GM21576 (cell line): ENCODE data around the gene ATP11A.
A peak's percentile ranks its signal among the peaks of the same experiment; 100 is the strongest.
"Not testable (repeated sequence)": the region's sequence is repeated elsewhere in the genome, so short reads cannot be mapped to it uniquely, and the experiment has no call there.

ENCODE experiments used
- ATAC-seq: cut with Tn5 transposase; IDR thresholded peaks from one replicate; pipeline ENCODE4 v1.9.1; 2021; ENCODE audit warnings: mild to moderate bottlenecking, moderate library complexity; ENCODE audit not compliant: unreplicated experiment

ATP11A gene

DNA sequence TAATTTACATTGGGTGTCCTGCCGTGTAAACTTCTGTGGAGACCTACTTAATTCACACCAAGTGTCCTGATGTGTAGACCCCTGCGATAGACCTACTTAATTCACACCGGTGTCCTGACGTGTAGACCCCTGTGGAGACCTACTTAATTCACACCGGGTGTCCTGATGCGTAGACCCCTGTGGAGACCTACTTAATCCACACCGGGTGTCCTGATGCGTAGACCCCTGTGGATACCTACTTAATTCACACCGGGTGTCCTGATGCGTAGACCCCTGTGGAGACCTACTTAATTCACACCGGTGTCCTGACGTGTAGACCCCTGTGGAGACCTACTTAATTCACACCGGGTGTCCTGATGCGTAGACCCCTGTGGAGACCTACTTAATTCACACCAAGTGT is 97.0 kb downstream of the ATP11A start:
- ATAC-seq: not testable (repeated sequence)

GRCh38 chr13:112790735-112791641 is 101.2 kb downstream of the ATP11A start:
- no peak for ATAC-seq

- ATAC-seq: no peak
These were observed 102.0 kb downstream of the ATP11A start for GRCh38 chr13:112791663-112792440.

- ATAC-seq: no peak
These were observed 102.7 kb downstream of the ATP11A start for GRCh38 chr13:112792511-112792910.

DNA sequence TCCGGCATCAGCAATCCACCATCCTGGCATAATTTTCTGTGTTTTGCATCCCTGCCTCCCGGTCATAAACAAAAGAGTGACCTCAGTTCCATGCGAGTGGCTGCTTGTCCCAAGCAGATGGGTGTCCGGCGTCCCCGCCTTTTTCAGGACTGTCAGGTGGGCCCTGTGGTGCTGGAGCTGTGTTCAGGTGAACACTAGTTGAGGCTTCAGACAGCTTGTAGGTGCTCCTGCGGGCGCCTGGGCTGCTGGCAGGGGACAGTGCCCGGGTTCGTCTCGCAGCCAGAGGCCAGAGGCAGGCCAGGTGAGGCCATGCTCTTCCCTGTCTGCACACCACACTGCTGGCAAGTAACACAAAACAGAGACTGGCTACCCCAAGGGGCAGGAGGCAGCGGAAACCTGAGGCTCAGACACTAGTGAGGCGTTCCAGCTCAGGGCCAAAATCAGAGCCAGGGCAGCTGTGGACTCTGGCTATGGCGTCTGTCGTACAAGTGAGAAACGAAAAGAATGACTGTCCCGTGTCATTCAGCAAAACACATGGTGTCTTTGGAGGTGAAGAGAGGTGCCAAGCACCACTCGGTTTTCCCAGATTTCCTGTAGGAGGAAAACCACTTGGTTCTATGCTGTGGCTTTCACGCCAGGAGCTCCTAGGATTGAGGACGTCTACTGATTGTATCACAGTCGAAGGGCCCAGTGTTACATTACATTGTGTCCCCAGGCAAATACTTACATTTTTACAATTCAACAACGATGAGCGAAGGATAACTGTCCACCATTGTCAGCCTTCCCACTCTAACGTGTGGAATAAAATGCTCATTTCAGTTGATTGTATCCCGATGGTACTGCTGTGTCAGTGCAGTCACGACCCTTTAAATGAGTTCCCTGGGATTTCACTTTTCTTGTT is 104.0 kb downstream of the ATP11A start:
- ATAC-seq: no peak

GRCh38 chr13:112795277-112795676 is 105.4 kb downstream of the ATP11A start:
- ATAC-seq: no peak

GRCh38 chr13:112796190-112796915 is 106.5 kb downstream of the ATP11A start:
- no peak for ATAC-seq

DNA sequence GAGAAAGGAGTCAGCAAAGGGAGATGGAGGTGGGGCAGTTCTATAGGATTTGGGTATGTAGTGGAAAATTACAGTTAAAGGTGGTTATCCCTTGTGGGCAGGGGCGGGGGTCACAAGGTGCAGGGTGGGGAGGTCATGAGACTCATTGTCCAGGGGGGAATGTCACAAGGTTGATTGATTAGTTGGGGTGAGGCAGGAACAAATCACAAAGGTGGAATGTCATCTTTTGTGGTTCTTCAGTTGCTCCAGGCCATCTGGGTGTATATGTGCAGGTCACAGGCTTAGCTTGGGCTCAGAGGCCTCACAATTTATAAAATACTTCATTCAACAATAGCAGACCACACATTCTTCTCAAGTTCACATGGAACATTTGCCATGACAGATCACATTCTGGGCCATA is 109.6 kb downstream of the ATP11A start:
- no peak for ATAC-seq

DNA sequence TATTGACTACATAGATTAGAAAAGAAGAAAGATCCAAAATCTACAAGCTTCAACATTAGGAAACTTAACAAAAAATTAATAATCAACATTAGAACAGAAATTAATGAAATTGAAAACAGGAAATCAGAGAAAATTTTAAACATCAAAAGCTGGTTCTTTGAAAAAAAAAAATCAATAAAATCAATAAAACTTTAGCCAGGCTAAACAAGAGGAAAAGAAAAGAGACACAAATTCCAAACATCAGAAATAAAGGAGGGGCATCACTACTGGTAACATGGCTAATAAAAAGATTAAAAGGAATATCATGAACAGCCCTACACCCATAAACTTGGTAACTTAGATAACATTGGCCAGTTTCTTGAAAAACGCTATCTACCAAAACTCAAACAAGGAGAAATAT is 110.2 kb downstream of the ATP11A start:
- no peak for ATAC-seq

- not testable (repeated sequence) for ATAC-seq
These were observed 111.0 kb downstream of the ATP11A start for GRCh38 chr13:112800807-112801206.

GRCh38 chr13:112802802-112803195 is 113.0 kb downstream of the ATP11A start:
- peak; percentile 45 for ATAC-seq

- peak; percentile 82 for ATAC-seq
These were observed 113.6 kb downstream of the ATP11A start for GRCh38 chr13:112803422-112803821.

GRCh38 chr13:112804374-112804773 is 114.5 kb downstream of the ATP11A start:
- no peak for ATAC-seq

DNA sequence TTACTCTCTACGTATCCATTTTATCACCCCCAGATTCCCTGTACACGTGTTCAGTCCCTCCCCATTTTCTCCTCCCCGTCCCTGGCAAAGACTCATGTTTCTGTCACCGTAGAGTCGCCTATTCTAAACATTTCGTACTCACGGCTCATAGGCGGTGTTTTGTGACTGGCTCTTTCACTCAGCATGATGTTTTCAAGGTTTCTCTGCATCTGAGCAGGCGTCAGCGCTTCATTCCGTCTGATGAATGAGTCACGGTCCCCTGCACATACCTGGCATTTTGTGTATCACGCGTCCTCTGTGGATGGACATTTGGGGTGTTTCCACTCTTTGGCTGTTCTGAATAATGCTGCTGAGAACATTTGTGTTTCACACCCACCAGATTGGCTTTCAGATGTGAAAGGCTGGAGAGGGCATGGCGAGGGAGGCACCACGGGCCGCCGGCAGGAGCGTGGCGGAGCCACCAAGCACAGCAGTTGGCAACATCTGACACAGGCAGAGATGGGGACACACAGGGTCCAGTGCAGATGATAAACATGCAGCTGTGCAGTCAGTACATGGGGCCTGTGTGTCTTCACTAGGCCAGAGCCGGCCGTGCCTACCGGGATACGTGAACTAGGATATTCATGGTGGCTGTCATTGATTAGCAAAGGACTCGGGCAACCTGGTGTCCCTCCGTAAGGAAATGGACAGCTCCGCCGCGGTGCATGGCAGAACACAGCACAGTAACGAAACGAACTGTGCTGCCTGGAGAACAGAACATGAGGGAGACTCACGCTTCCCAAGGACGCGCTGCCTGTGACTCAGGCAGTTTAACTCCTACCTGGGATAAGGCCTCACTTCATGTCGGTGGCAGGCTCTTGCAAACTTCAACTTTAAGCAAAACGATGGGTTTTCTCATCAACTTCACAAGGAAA is 117.2 kb downstream of the ATP11A start:
- ATAC-seq: no peak

DNA sequence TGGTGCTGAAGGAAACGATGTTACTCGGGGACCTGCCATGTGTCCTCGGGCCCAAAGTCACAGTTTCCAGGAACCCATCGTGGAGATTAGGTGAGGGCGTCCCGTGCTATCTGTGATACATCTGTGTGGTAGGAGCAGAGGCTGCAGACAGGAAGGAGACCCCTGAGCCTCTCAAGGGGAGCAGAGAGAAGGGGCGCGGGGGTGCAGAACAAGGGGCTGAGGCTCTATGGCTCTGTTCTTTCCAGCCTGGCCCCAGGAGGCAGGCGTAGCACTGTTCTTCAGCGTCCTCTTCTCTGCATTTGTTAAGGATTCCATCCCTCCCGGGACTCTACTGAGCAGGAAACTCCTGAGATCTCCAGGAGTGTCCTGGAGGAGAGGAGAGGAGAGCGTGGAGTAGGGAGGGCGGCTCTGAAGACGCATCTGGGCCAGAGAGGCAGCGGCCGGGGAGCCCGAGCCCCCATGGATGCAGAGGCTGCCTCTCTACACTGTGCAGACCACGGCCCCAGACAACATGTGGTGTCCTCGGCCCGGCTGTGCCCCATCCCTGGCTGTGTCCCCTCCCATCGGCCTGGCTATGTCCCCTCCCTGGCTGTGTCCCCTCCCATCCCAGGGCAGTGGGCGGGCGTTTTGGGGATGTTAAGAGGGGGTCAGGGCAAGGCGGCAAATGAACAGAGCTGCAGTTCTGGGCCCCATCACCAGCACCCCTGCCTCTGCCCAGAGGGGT is 118.0 kb downstream of the ATP11A start:
- no peak for ATAC-seq

DNA sequence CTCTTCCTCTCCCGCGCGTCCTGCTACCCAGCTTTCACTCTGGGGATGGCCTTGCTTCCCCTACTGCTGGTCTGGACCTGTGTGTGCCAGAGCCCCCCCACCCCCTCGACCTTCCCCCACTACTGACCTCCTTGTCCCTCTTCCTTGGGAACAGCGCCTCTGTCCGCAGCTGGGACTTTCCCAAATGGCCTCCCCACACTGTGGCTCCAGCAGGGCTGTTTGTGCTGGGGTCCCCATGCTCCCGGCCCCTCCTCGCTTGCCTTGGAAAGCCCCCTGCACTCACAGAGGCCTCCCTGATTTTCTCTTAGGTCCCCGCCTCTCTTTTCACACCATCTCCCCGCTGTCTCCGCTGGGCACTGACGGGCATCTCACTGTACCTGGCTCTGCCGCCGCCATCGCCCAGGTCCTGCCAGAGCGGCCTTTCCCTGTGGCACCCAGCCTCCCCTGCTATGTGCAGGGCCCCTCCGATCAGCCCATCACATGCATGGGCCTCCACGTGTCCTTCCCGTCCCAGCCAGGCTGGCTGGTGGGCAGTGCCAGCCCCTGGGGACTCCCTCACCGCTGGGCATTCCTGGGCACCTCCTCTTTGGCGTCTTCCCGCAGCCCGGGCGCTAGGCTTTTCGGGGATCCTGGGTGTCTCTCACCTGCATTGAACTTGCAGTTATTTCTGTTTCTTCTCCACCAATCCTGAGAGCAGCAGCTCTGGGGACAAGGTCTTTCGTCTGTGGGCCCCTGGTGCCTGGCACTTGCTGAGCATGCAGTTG is 118.7 kb downstream of the ATP11A start:
- ATAC-seq: no peak

GRCh38 chr13:112809332-112810315 is 119.8 kb downstream of the ATP11A start:
- no peak for ATAC-seq
